ENCODE measurements around the gene ABLIM3. TPM values are rescaled to one million over a fixed set of nuclear protein-coding genes. Genes with fewer than 3 reads are reported as not detected.

The ABLIM3 gene
- total and polyA plus RNA-seq, 10 of the 15 experiments (the other 5 are each of a cell fraction or from before 2014, with no cell fraction given): 0.03 TPM; not detected in 9

GRCh38 chr5:149150457-149150856 is 9.2 kb downstream of the ABLIM3 start:
- POLR2A ChIA-PET: no interaction called here
- DNase-seq (ENCODE audit: low read depth, low spot score): no peak
- Histone ChIP-seq H3K36me3 (ENCODE audit: control insufficient read depth in 2 of 2, insufficient read depth in 2 of 2, low read length in 1 of 2) (no peaks in the 10 kb centered on the region), H3K4me1 (ENCODE audit: control insufficient read depth, insufficient read depth, low read length) (no peaks in the 10 kb centered on the region), H3K4me2 (ENCODE audit: control insufficient read depth, insufficient read depth) (no peak overlapping the region), H3K27me3 (replicated peaks in 1 of 2; ENCODE audit: control insufficient read depth in 2 of 2, insufficient read depth in 2 of 2, low read length in 1 of 2) (peaks cover 0 to 3% of the 10 kb centered on the region in 2 experiments; a peak in 2 of 4 replicates), H3K9me3 (replicated peaks; ENCODE audit: control insufficient read depth, insufficient read depth, low read length) (no peaks in the 10 kb centered on the region), H3K79me2 (ENCODE audit: control insufficient read depth, insufficient read depth, low read length) (no peaks in the 10 kb centered on the region), H4K20me1 (ENCODE audit: control insufficient read depth, insufficient read depth) (no peaks in the 10 kb centered on the region), H3K27ac (ENCODE audit: control insufficient read depth, insufficient read depth) (no peak overlapping the region), H3K9ac (ENCODE audit: control insufficient read depth, insufficient read depth, low read length) (no peak overlapping the region), H3K4me3 (no peak overlapping the region), H2AFZ (ENCODE audit: control insufficient read depth, low read depth, low read length) (no peak overlapping the region)
- no peak for FAIRE-seq
- ATAC-seq: no peak
- no TSS peak for BruUV-seq (replicated peaks)
- SMC1A ChIA-PET (ENCODE audit: uncharacterized antibody, unreplicated experiment): no interaction called here
- 17% methylated on average over 5 of the region's 5 CpGs for WGBS (ENCODE audit: insufficient coverage, insufficient replicate concordance, low lambda C conversion rate, missing lambda C conversion rate)
- TF ChIP-seq, protein P1, sequence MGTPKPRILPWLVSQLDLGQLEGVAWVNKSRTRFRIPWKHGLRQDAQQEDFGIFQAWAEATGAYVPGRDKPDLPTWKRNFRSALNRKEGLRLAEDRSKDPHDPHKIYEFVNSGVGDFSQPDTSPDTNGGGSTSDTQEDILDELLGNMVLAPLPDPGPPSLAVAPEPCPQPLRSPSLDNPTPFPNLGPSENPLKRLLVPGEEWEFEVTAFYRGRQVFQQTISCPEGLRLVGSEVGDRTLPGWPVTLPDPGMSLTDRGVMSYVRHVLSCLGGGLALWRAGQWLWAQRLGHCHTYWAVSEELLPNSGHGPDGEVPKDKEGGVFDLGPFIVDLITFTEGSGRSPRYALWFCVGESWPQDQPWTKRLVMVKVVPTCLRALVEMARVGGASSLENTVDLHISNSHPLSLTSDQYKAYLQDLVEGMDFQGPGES (IDR thresholded peaks at IDR 0.05): no peak
- TF ChIP-seq SKIL (IDR thresholded peaks at IDR 0.05; ENCODE audit: low read depth, poor library complexity, severe bottlenecking) (no peak), WRNIP1 (IDR thresholded peaks at IDR 0.05; ENCODE audit: borderline replicate concordance, low read depth, low read length) (no peak), TBL1XR1 (IDR thresholded peaks at IDR 0.05; ENCODE audit: low read depth, low read length) (no peak), STAT1 (conservative IDR thresholded peaks at IDR 0.05) (no peak), POLR2AphosphoS2 (IDR thresholded peaks at IDR 0.05; ENCODE audit: low read depth, low read length) (no peak), ESRRA (IDR thresholded peaks at IDR 0.05; ENCODE audit: low read length) (no peak), FOS (IDR thresholded peaks at IDR 0.05; ENCODE audit: borderline replicate concordance, extremely low read depth, insufficient read length) (no peak), POU2F2 (IDR thresholded peaks at IDR 0.05; ENCODE audit: borderline replicate concordance, low read depth, low read length) (no peak), NR2C1 (IDR thresholded peaks at IDR 0.05) (no peak), ZNF274 (IDR thresholded peaks at IDR 0.05; ENCODE audit: insufficient read depth, insufficient read length) (no peak), SREBF2 (IDR thresholded peaks at IDR 0.05; ENCODE audit: low read length) (no peak), SIX5 (IDR thresholded peaks at IDR 0.05; ENCODE audit: low read depth, low read length, severe bottlenecking) (no peak)
- TF ChIP-seq, protein P2, sequence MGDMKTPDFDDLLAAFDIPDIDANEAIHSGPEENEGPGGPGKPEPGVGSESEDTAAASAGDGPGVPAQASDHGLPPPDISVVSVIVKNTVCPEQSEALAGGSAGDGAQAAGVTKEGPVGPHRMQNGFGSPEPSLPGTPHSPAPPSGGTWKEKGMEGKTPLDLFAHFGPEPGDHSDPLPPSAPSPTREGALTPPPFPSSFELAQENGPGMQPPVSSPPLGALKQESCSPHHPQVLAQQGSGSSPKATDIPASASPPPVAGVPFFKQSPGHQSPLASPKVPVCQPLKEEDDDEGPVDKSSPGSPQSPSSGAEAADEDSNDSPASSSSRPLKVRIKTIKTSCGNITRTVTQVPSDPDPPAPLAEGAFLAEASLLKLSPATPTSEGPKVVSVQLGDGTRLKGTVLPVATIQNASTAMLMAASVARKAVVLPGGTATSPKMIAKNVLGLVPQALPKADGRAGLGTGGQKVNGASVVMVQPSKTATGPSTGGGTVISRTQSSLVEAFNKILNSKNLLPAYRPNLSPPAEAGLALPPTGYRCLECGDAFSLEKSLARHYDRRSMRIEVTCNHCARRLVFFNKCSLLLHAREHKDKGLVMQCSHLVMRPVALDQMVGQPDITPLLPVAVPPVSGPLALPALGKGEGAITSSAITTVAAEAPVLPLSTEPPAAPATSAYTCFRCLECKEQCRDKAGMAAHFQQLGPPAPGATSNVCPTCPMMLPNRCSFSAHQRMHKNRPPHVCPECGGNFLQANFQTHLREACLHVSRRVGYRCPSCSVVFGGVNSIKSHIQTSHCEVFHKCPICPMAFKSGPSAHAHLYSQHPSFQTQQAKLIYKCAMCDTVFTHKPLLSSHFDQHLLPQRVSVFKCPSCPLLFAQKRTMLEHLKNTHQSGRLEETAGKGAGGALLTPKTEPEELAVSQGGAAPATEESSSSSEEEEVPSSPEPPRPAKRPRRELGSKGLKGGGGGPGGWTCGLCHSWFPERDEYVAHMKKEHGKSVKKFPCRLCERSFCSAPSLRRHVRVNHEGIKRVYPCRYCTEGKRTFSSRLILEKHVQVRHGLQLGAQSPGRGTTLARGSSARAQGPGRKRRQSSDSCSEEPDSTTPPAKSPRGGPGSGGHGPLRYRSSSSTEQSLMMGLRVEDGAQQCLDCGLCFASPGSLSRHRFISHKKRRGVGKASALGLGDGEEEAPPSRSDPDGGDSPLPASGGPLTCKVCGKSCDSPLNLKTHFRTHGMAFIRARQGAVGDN (IDR thresholded peaks at IDR 0.05): no peak
- in situ Hi-C loops (cut with MboI): no loop called here
- CTCF ChIA-PET: no interaction called here
- RAD21 ChIA-PET (ENCODE audit: unreplicated experiment): no interaction called here
- intact Hi-C loops (cut with micrococcal nuclease; ENCODE audit: unreplicated experiment): no loop called here
